Spleen (tissue), 7 donors: ENCODE results near the gene SLC4A7.

Source experiments
- CTCF ChIP-seq, 11 experiments: fragments of 200-600 bp in 7 of 11; fragments of 450-650 bp in 4 of 11; sonication (generic) in 4 of 11; IDR thresholded peaks in 8 of 11; conservative IDR thresholded peaks in 3 of 11; 1 replicate in 7 of 11; 2 replicates in 4 of 11; pipeline versions ENCODE4 v1.4.0 to v1.8.0; 2016 to 2021; ENCODE audit warnings: antibody characterized with exemption in 11 of 11, inconsistent platforms in 4 of 11, mild to moderate bottlenecking in 1 of 11
- POLR2A ChIP-seq, 3 donors: fragments of 450-650 bp; IDR thresholded peaks; one replicate each; pipeline ENCODE4 v1.5.1; 2017; ENCODE audit warnings: antibody characterized with exemption in 3 of 3, mild to moderate bottlenecking in 1 of 3
- POLR2AphosphoS5 ChIP-seq, 3 donors: sonication (generic); formaldehyde crosslinking; IDR thresholded peaks; one replicate each; pipeline ENCODE4 v1.5.1; 2017; ENCODE audit warnings: antibody characterized with exemption in 3 of 3
- donor health status: DM: no; HTN: no; CAD: no; lungs with moderate emphysema.
- donor health status: DM: no; HTN: no; CAD: no.
- donor health status: DM: no; HTN: no; CAD: no.

GRCh38 chr3:27488821-27489220 lies 4.6 kb upstream of the SLC4A7 start:
- TF ChIP-seq CTCF (IDR thresholded peaks at IDR 0.05 in 8 of 11, conservative IDR thresholded peaks at IDR 0.05 in 3 of 11) (no peak), POLR2A (IDR thresholded peaks at IDR 0.05) (no peak), POLR2AphosphoS5 (IDR thresholded peaks at IDR 0.05) (no peak)
